Measurements from ENCODE around the gene TMC1.

Gene TMC1

GRCh38 chr9:72882117-72882775 is 360.8 kb downstream of the TMC1 start:
- DNase-seq: no peak

DNA sequence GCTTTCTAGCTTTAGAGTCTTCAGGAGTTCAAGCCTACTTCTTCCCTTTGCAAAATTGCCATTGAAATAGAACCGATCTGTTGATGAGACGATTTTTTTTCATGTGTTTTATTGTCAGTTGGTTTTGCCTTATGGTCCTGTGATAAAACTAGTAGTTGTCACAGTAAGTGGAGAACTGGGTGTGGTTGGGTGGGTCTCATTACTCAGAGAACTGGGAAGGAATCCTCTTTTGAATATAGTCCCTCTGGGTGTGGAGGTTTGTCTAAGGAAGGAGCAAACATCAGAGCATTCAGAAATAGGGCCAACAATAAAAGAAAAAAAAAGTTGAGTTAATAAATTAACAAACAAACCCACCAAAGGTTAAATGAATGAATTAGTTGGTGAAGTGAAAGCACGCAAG is 362.5 kb downstream of the TMC1 start:
- DNase-seq: no peak

- no peak for DNase-seq
Observed at GRCh38 chr9:72884508-72884907, 363.1 kb downstream of the TMC1 start.
